ENCODE results near the gene FLRT1. TPM values are rescaled to one million over a fixed set of nuclear protein-coding genes. Genes with fewer than 3 reads are reported as not detected.

The FLRT1 gene, protein sequence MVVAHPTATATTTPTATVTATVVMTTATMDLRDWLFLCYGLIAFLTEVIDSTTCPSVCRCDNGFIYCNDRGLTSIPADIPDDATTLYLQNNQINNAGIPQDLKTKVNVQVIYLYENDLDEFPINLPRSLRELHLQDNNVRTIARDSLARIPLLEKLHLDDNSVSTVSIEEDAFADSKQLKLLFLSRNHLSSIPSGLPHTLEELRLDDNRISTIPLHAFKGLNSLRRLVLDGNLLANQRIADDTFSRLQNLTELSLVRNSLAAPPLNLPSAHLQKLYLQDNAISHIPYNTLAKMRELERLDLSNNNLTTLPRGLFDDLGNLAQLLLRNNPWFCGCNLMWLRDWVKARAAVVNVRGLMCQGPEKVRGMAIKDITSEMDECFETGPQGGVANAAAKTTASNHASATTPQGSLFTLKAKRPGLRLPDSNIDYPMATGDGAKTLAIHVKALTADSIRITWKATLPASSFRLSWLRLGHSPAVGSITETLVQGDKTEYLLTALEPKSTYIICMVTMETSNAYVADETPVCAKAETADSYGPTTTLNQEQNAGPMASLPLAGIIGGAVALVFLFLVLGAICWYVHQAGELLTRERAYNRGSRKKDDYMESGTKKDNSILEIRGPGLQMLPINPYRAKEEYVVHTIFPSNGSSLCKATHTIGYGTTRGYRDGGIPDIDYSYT
- 0.32 and 0.42 TPM in 2 replicates for polyA plus RNA-seq (2011; rRNA removed)
- 0.46 and 0.52 TPM in 2 replicates for polyA minus RNA-seq (2011; rRNA and poly(A)+ RNA removed)

DNA sequence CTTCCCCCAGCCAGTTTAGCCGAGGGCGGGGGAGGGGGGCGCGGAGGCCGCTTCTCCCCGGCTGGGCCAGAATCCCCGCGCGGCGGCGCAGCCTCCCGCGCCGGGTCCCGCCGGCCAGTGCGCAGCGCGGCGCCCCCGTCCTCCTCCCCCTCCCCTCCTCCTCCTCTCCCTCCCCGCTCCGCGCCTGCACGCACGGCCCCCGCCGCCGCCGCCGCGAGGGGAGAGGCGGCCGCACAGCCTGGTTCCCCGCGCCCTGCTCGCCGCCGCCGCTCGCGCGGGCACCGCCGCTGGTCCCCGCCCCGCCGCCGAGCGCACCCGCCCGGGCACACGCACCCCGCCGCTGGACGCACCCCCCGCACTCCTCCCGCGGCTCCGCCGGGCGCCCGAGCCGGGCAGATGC, at the start of gene FLRT1:
FLRT1 (plus strand) TSS at position 356 of the 400 bp plus-strand sequence. CDS start 80,337 bp downstream, outside the sequence.
- peaks cover 14% of the 10 kb centered on the region for H3K27me3 ChIP-seq (ENCODE audit: control insufficient read depth, insufficient read depth, low read length)
- no peaks in the 10 kb centered on the region for H3K36me3 ChIP-seq (ENCODE audit: control insufficient read depth, insufficient read depth, low read length)
- TF ChIP-seq, protein P1, sequence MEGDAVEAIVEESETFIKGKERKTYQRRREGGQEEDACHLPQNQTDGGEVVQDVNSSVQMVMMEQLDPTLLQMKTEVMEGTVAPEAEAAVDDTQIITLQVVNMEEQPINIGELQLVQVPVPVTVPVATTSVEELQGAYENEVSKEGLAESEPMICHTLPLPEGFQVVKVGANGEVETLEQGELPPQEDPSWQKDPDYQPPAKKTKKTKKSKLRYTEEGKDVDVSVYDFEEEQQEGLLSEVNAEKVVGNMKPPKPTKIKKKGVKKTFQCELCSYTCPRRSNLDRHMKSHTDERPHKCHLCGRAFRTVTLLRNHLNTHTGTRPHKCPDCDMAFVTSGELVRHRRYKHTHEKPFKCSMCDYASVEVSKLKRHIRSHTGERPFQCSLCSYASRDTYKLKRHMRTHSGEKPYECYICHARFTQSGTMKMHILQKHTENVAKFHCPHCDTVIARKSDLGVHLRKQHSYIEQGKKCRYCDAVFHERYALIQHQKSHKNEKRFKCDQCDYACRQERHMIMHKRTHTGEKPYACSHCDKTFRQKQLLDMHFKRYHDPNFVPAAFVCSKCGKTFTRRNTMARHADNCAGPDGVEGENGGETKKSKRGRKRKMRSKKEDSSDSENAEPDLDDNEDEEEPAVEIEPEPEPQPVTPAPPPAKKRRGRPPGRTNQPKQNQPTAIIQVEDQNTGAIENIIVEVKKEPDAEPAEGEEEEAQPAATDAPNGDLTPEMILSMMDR (IDR thresholded peaks at IDR 0.05; ENCODE audit: insufficient read depth, low read depth, low read length): no peak
- CTCF ChIA-PET: no interaction called here
- DNase-seq (ENCODE audit: low read depth): no peak
- peak within 1 kb of the TSS; percentile 38 for H3K4me3 ChIP-seq (ENCODE audit: low read depth, low read length)
- POLR2A ChIA-PET: no interaction called here

DNA sequence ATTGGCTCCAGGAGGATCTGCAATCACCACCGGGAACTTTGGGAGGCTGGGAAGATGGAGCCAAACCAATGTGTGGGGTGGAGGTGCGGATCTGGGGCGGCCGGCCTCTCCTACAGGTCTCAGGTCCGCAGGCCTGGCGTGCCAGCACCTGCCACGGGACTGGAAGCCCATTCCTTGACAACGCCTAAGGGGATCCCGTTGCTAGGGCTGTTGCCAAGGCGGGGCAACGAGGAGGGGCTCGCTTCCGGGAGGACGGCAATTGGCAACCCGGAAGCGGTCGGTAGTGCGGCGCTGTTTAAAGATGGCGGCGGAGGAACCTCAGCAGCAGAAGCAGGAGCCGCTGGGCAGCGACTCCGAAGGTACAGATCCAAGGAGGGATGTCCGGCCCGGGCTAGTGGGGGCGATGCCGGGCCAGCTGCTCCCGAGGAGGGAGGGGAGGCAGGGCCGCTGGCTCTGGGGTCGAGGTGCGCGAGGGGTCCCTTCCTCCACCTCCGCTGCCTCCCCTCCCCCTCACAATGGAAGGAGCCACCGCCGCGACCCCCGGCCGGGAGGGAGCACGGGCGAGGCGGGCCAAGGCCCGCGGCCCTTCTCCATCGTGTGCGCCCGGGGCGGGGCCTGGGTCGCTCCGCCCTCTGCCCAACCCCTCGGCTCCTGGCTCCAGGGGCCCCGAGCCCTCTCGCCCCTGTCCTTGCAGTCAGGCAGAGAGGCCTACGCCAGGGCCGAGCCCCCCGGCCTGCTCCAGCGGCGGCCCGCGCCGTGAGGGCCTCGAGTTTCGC, 49.4 kb upstream of the FLRT1 start, which contains the start of gene OTUB1:
OTUB1 (plus strand) TSS at position 283 of the 776 bp plus-strand sequence; CDS start at position 302, 19 bp downstream.
- peaks cover 16% of the 10 kb centered on the region for H3K36me3 ChIP-seq (ENCODE audit: control insufficient read depth, insufficient read depth, low read length)
- CTCF ChIA-PET: no interaction called here
- H3K27me3 ChIP-seq (ENCODE audit: control insufficient read depth, insufficient read depth, low read length): no peaks in the 10 kb centered on the region
- peak; percentile 66 for DNase-seq (ENCODE audit: low read depth)
- peak within 1 kb of the TSS; percentile 99 for H3K4me3 ChIP-seq (ENCODE audit: low read depth, low read length)
- POLR2A ChIA-PET: no interaction called here
- TF ChIP-seq, protein P1 (IDR thresholded peaks at IDR 0.05; ENCODE audit: insufficient read depth, low read depth, low read length): no peak

DNA sequence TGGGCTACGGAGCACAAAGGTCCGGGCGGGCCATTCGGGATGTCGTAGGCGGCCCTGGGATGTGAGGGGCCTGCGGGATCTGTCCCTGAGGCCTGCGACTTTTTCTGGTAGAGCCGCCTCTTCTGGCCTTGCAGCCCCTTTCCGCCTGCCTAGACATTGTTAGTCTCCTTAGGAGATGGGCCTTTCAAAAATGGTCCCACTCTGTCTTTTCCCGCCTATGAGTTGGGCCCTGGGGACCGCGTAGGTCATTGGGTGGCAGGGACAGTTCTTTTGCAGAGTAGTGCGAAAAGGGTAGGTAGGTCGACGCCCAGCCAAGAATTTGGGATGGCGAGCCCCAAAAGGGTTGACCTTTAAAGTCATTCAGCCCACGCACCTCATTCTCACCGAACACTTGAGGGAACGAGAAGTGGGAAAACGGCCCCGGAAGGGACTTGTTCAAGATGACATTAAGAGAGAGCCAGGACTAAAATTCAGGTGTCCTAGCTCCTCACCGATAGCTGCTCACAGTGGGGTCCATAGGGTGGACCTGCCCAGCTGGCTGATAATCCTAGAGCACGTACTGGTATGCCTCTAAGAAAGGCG, 48.7 kb upstream of the FLRT1 start:
- Histone ChIP-seq H3K27me3 (ENCODE audit: control insufficient read depth, insufficient read depth, low read length) (no peaks in the 10 kb centered on the region), H3K36me3 (ENCODE audit: control insufficient read depth, insufficient read depth, low read length) (peaks cover 16% of the 10 kb centered on the region), H3K4me3 (ENCODE audit: low read depth, low read length) (peak overlapping the region; percentile 99)
- TF ChIP-seq, protein P1 (IDR thresholded peaks at IDR 0.05; ENCODE audit: insufficient read depth, low read depth, low read length): no peak
- CTCF ChIA-PET: interaction anchor here (1.1 to 1.3 kb wide), 2 partner anchors 13 to 162 kb away, joined by 4 to 8 read pairs; no protein-coding TSS in a partner anchor
- DNase-seq (ENCODE audit: low read depth): no peak
- POLR2A ChIA-PET: no interaction called here

DNA sequence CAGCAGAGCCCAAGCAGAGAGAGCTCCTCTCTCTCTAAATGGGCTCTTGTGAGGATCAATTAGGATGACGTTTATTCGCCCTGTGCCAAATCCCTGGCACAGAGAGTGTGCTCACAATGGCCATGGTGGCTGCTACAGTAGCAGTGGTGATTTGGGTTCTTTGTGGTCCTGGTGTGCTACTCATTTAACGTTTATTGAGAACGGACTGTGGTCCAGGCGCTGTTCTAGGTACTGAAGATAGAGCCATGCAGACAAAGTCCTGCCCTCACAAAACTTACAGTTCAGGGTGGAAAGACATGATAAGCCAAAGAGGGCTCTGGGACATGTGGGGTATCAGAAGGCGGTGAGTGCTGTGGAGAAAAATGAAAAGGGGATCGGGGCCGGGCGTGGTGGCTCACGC, 44.2 kb upstream of the FLRT1 start:
- CTCF ChIA-PET: interaction anchor here (1.0 to 4.3 kb wide), 2 partner anchors 9 to 158 kb away, joined by 3 to 25 read pairs; no protein-coding TSS in a partner anchor
- TF ChIP-seq, protein P1 (IDR thresholded peaks at IDR 0.05; ENCODE audit: insufficient read depth, low read depth, low read length): no peak
- Histone ChIP-seq H3K27me3 (ENCODE audit: control insufficient read depth, insufficient read depth, low read length) (no peaks in the 10 kb centered on the region), H3K36me3 (ENCODE audit: control insufficient read depth, insufficient read depth, low read length) (peaks cover 27% of the 10 kb centered on the region), H3K4me3 (ENCODE audit: low read depth, low read length) (no peak overlapping the region)
- POLR2A ChIA-PET: no interaction called here
- DNase-seq (ENCODE audit: low read depth): no peak
